NCI-H524 treated with DMSO at 0.1 percent for 48 hours (cell line): ENCODE results near the gene MATN1.

Source experiments
- DNase-seq: peaks from one replicate; lab custom pipeline; 2025; lab: John Stamatoyannopoulos, UW

MATN1 gene

GRCh38 chr1:30661311-30661710 lies 62.1 kb downstream of the MATN1 start:
- DNase-seq: no peak
